ENCODE measurements around the gene SH3BP2.
A peak's percentile ranks its signal among the peaks of the same experiment; 100 is the strongest.
"Not testable (repeated sequence)": the region's sequence is repeated elsewhere in the genome, so short reads cannot be mapped to it uniquely, and the experiment has no call there.

The SH3BP2 gene

DNA sequence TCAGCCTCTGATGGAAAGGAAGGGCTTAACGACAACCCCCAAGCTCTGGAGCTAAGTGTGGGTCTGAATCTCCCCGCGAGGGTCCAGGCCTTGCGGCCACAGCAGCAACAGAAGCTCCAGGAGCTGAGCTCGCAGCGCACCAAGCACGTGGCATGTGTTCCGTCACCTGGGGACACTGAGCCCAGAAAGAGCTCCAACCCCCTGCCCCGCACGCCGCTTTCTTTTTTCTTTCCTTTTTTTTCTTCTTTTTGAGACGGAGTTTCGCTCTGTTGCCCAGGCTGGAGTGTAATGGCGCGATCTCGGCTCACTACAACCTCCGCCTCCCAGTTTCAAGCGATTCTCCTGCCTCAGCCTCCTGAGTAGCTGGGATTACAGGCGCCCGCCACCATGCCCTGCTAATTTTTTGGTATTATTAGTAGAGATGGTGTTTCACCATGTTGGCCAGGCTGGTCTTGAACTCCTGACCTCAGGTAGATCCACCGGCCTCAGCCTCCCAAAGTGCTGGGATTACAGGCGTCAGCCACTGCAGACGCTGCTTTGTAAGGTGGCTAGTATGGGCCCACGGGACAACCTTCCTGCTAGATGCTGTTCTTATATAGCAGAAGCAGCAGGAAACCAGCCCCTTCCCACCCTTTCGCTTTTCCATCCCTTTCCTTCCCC is 36.1 kb upstream of the SH3BP2 start:
- H3K4me3 ChIP-seq (replicated peaks; ENCODE audit: low read depth, low read length) = peak overlapping the region; percentile 36
- DNase-seq (ENCODE audit: low read depth) = peak; percentile 9
- TF ChIP-seq CTCF (IDR thresholded peaks at IDR 0.05; ENCODE audit: low read length, missing control alignments) = no peak

DNA sequence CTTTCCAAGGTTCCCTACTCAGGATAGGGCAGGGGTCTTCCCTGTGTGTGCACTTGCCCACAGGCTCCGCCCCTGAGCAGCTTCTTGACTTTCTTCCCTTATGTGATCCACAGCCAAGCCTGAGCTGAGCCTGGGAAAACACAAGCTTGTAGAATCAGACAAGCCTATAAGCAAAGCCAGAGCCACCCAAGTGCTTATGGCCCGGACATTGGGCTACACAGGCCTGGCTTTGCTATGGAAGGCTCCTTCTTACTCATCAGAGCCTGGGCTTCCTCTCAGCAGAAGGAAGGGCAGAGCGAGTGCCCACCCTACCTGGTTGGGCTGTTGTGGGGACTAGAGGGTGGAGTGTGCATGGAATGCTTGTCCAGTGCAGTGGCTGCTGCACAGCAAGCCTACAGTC is 35.5 kb upstream of the SH3BP2 start:
- H3K4me3 ChIP-seq (replicated peaks; ENCODE audit: low read depth, low read length) = no peak overlapping the region
- no peak for DNase-seq (ENCODE audit: low read depth)

DNA sequence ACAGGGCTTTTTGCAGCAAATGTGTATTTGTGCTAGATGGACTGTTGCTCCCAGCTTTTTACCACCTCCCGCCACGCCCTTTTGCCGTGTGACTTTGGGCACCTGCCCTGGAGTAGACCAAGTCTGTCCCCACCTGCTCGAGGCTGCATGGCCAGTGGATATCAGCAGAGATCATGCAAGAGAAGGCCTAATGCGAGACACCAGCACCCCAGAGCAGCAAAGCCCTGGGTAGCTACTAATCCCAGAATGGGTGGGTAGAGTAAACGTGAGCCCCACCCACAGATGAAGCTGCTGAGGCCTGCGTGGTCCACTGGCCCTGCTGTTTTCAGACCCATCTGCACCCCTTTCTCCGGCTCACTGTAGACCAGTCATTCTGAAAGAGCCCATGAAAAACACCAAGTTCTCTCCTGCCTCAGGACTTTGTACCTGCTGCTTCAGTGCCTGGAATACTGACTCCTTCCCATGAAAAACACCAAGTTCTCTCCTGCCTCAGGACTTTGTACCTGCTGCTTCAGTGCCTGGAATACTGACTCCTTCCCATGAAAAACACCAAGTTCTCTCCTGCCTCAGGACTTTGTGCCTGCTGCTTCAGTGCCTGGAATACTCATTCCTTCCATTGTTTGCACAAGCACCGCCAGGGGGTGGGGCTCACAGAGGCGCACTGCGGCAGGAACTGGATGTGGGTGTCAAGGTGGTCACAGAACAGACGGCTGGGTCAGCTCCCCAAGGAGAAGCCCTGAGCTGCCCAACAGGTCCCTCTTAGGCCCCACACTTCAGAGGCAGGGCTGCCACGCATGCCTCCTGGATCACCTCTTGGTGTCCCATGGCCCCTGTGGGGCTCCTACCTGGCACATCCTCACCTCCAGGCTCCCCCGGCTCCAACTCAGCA is 31.6 kb upstream of the SH3BP2 start:
- peak; percentile 6 for TF ChIP-seq CTCF (IDR thresholded peaks at IDR 0.05; ENCODE audit: low read length, missing control alignments)
- DNase-seq (ENCODE audit: low read depth) = peak; percentile 27

More for the DNA sequence above, 35.5 kb upstream of the SH3BP2 start:
- no peak for TF ChIP-seq CTCF (IDR thresholded peaks at IDR 0.05; ENCODE audit: low read length, missing control alignments)

GRCh38 chr4:2762048-2762447 is 30.8 kb upstream of the SH3BP2 start:
- TF ChIP-seq CTCF (IDR thresholded peaks at IDR 0.05; ENCODE audit: low read length, missing control alignments) = no peak
- DNase-seq (ENCODE audit: low read depth) = no peak
- H3K4me3 ChIP-seq (replicated peaks; ENCODE audit: low read depth, low read length) = no peak overlapping the region

More for the DNA sequence above, 31.6 kb upstream of the SH3BP2 start:
- H3K4me3 ChIP-seq (replicated peaks; ENCODE audit: low read depth, low read length) = no peak overlapping the region

DNA sequence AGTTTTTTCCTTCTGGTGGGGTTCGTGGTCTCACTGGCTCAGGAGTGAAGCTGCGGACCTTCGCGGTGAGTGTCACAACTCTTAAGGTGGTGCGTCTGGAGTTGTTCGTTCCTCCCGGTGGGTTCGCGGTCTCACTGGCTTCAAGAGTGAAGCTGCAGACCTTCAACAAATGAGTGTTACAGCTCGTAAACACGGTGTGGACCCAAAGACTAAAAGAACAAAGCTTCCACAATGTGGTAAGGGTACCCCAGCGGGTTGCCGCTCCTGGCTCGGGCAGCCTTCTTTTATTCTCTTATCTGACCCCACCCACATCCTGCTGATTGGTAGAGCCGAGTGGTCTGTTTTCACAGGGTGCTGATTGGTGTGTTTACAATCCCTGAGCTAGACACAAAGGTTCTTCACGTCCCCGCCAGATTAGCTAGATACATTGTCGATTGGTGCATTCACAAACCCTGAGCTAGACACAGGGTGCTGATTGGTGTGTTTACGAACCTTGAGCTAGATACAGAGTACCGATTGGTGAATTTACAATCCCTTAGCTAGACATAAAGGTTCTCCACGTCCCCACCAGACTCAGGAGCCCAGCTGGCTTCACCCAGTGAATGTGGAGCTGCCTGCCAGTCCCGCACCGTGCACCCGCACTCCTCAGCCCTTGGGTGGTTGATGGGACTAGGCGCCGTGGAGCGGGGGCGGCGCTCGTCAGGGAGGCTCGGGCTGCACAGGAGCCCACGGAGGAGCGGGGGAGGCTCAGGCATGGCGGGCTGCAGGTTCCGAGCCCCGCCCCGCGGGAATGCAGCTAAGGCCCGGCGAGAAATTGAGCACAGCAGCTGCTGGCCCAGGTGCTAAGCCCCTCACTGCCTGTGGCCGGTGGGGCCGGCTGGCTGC is 30.2 kb upstream of the SH3BP2 start:
- not testable (repeated sequence) for H3K4me3 ChIP-seq (replicated peaks; ENCODE audit: low read depth, low read length); DNase-seq (ENCODE audit: low read depth)

DNA sequence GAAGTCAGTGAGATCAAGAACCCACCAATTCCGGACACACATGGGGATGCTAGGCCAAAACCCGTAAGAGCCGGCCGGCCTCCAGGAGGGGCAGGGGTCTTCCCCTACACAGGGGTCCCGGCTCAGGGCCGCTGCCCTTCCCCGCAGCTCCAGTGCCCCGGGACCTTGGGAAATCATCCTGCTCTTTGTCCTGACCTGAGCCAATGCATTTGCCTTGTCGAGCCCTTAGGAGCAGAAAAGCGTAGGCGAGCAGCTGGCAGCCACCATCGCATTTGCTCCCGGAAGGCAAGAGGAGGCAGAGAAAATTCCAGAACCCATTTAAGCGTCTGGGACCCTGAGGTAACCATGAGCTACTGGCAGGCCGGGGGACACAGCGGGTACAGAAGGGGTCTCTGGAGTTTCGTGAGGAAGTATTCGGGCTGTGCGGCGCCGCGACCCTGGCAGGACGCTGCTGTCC is 29.3 kb upstream of the SH3BP2 start:
- no peak for DNase-seq (ENCODE audit: low read depth)
- TF ChIP-seq CTCF (IDR thresholded peaks at IDR 0.05; ENCODE audit: low read length, missing control alignments) = no peak
- peak overlapping the region; percentile 53 for H3K4me3 ChIP-seq (replicated peaks; ENCODE audit: low read depth, low read length)
